Esophagus muscularis mucosa (tissue), 4 donors: ENCODE results near the gene DOCK11. TPM values are rescaled to one million over a fixed set of nuclear protein-coding genes. Genes with fewer than 3 reads are reported as not detected.

ENCODE experiments used
- DNase-seq: peaks from one replicate; pipeline ENCODE4 v3.0.0-alpha.2; 2017; ENCODE audit errors: extremely low spot score
- H3K27ac ChIP-seq, 4 donors: fragments of 200-600 bp; sonication (generic); replicated peaks in 1 of 4; 1 replicate in 3 of 4; 2 replicates in 1 of 4; pipeline ENCODE4 v1.5.1; 2016 to 2019; ENCODE audit warnings: mild to moderate bottlenecking in 1 of 4
- H3K27me3 ChIP-seq, 4 donors: fragments of 200-600 bp; sonication (generic); one replicate each; pipeline versions ENCODE4 v1.5.1 to v1.6.0; 2016 to 2019
- H3K36me3 ChIP-seq, 4 donors: fragments of 200-600 bp; sonication (generic); one replicate each; pipeline ENCODE4 v1.5.1; 2016 to 2019
- H3K4me1 ChIP-seq, 4 donors: fragments of 200-600 bp; sonication (generic); one replicate each; pipeline ENCODE4 v1.5.1; 2016 to 2019
- H3K4me3 ChIP-seq, 4 donors: fragments of 200-600 bp; sonication (generic); 1 replicate in 2 of 4; 2 replicates in 2 of 4; pipeline ENCODE4 v1.5.1; 2016 to 2019; ENCODE audit warnings: mild to moderate bottlenecking in 4 of 4, moderate library complexity in 1 of 4
- H3K9me3 ChIP-seq, 4 donors: fragments of 200-600 bp; sonication (generic); 1 replicate in 3 of 4; 2 replicates in 1 of 4; pipeline ENCODE4 v1.5.1; 2016 to 2019
- EP300 ChIP-seq: sonication (generic); formaldehyde crosslinking; IDR thresholded peaks from one replicate; pipeline ENCODE4 v1.6.1; 2017; ENCODE audit warnings: antibody characterized with exemption
- POLR2A ChIP-seq: fragments of 450-650 bp; IDR thresholded peaks from one replicate; pipeline ENCODE4 v1.6.1; 2017; ENCODE audit warnings: antibody characterized with exemption, moderate library complexity, mild to moderate bottlenecking, low read depth
- POLR2AphosphoS5 ChIP-seq, 2 donors: sonication (generic); formaldehyde crosslinking; IDR thresholded peaks; one replicate each; pipeline ENCODE4 v1.6.1; 2017; ENCODE audit warnings: antibody characterized with exemption in 2 of 2
- whole genome bisulfite sequencing: methylation state at CpG from one replicate; pipeline ENCODE4 v1.1.5; 2018; 5-methylcytosine and 5-hydroxymethylcytosine counted together
- intact Hi-C: fragments of 100-400 bp; cut with DNase I; formaldehyde crosslinking; loops from one replicate; pipeline ENCODE4 v1.15.1; 2023
- total RNA-seq, 4 donors: library from RNA; depleted of rRNA; stranded (reverse); fragments of >200 nt; gene quantifications; one replicate each; pipeline versions ENCODE4 v1.1.0 to v1.2.1, GENCODE V29; 2016
- TF ChIP-seq, protein P1 (sequence below), 3 experiments: fragments of 200-600 bp in 2 of 3; fragments of 450-650 bp in 1 of 3; sonication (generic) in 2 of 3; IDR thresholded peaks; one replicate each; pipeline ENCODE4 v1.5.1; 2017 to 2019; ENCODE audit warnings: antibody characterized with exemption in 3 of 3, mild to moderate bottlenecking in 2 of 3, moderate library complexity in 1 of 3

The DOCK11 gene
- total RNA-seq, 4 donors from 2014 or later = 62.0 to 103 (median 64.7) TPM

DNA sequence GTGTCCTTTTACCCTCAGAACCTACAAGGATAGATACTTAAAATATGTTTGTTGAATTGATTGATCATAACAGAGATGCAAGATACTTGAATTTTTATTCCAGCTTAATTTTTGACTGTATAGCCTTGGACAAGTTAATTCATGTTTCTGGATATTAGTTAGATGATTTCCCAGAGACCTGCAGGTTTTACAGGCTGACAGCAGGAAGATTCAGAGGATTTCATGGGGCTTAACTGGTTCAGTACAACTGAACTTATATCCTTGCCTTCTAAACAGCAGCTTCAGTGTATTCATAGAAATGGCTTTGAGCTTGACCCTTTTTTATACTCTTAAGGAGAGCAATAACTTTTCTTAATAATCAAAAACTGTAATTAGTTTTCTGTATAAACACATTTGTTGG lies 169.6 kb downstream of the DOCK11 start:
- intact Hi-C loops = no loop called here

DNA sequence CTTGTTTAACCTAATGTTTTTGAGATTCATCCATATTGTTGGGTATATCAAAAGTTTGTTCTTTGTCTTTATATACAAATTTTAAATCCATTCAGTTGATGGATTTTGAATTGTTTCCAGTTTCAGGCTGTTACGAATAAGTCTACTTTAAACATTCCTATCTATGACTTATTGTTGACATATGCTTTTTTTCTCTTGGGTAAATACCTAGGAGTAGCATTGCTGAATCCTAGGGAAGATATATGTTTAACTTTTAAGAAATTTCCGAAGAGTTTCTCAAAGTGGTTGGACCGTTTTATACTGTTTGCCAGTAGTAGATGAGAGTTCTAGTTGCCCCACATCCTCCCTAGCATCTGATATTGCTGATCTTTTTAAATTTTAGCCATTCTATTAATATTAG lies 170.9 kb downstream of the DOCK11 start:
- TF ChIP-seq EP300 (no peak), POLR2AphosphoS5 (IDR thresholded peaks at IDR 0.05) (no peak), POLR2A (no peak)
- TF ChIP-seq, protein P1, sequence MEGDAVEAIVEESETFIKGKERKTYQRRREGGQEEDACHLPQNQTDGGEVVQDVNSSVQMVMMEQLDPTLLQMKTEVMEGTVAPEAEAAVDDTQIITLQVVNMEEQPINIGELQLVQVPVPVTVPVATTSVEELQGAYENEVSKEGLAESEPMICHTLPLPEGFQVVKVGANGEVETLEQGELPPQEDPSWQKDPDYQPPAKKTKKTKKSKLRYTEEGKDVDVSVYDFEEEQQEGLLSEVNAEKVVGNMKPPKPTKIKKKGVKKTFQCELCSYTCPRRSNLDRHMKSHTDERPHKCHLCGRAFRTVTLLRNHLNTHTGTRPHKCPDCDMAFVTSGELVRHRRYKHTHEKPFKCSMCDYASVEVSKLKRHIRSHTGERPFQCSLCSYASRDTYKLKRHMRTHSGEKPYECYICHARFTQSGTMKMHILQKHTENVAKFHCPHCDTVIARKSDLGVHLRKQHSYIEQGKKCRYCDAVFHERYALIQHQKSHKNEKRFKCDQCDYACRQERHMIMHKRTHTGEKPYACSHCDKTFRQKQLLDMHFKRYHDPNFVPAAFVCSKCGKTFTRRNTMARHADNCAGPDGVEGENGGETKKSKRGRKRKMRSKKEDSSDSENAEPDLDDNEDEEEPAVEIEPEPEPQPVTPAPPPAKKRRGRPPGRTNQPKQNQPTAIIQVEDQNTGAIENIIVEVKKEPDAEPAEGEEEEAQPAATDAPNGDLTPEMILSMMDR (IDR thresholded peaks at IDR 0.05) = no peak
- WGBS = 75% methylated on average over 3 of the region's 3 CpGs
- no peaks in the 10 kb centered on the region for H3K4me1 ChIP-seq
- H3K4me3 ChIP-seq = no peak overlapping the region
- H3K27me3 ChIP-seq = no peaks in the 10 kb centered on the region
- no peak overlapping the region for H3K27ac ChIP-seq
- H3K36me3 ChIP-seq = peaks cover 0 to 28% (median 2%) of the 10 kb centered on the region in 4 donors
- intact Hi-C loops = no loop called here
- DNase-seq = no peak
- no peaks in the 10 kb centered on the region for H3K9me3 ChIP-seq

More for the DNA sequence above, 169.6 kb downstream of the DOCK11 start:
- H3K27ac ChIP-seq = no peak overlapping the region
- no peaks in the 10 kb centered on the region for H3K9me3 ChIP-seq
- DNase-seq = no peak
- H3K27me3 ChIP-seq = no peaks in the 10 kb centered on the region
- H3K36me3 ChIP-seq = peaks cover 0 to 28% (median 0%) of the 10 kb centered on the region in 4 donors
- no peak for TF ChIP-seq POLR2A
- no peak for TF ChIP-seq POLR2AphosphoS5 (IDR thresholded peaks at IDR 0.05)
- TF ChIP-seq, protein P1 (IDR thresholded peaks at IDR 0.05) = no peak
- no peak for TF ChIP-seq EP300
- H3K4me1 ChIP-seq = no peaks in the 10 kb centered on the region
- no peak overlapping the region for H3K4me3 ChIP-seq

DNA sequence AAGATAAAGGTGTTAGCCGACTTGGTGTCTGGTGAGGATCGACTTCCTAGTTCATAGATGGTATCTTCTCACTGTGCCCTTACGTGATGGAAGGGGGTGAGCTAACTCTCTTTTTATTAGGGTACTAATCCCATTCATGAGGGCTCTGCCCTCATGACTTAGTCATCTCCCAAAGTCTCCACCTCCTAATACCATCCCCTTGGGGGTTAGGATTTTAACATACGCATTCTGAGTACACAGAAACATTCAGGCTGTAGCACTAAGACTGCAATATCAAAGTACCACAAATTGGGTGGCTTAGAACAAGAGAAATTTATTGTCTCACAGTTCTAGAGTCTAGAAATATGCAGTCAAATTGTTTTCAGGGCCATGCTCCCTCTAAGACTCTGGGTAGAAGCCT lies 173.8 kb downstream of the DOCK11 start:
- TF ChIP-seq, protein P1 (IDR thresholded peaks at IDR 0.05) = no peak
- TF ChIP-seq POLR2A (no peak), EP300 (no peak), POLR2AphosphoS5 (IDR thresholded peaks at IDR 0.05) (no peak)

GRCh38 chrX:118675326-118675965 lies 179.8 kb downstream of the DOCK11 start:
- 89% methylated on average over 4 of the region's 4 CpGs for WGBS
- Histone ChIP-seq H3K9me3 (no peaks in the 10 kb centered on the region), H3K36me3 (peaks cover 0 to 40% (median 5%) of the 10 kb centered on the region in 4 donors), H3K27ac (no peak overlapping the region), H3K4me1 (no peaks in the 10 kb centered on the region), H3K4me3 (no peak overlapping the region), H3K27me3 (no peaks in the 10 kb centered on the region)
- no peak for TF ChIP-seq POLR2AphosphoS5 (IDR thresholded peaks at IDR 0.05)
- TF ChIP-seq, protein P1 (IDR thresholded peaks at IDR 0.05) = no peak
- TF ChIP-seq POLR2A = no peak
- TF ChIP-seq EP300 = no peak
- intact Hi-C loops = no loop called here
- no peak for DNase-seq

More for the DNA sequence above, 173.8 kb downstream of the DOCK11 start:
- intact Hi-C loops = no loop called here
- H3K27me3 ChIP-seq = no peaks in the 10 kb centered on the region
- no peak overlapping the region for H3K27ac ChIP-seq
- H3K4me3 ChIP-seq = no peak overlapping the region
- WGBS = 68% methylated on average over 4 of the region's 4 CpGs
- H3K4me1 ChIP-seq = no peaks in the 10 kb centered on the region
- no peak for DNase-seq
- peaks cover 0 to 28% (median 5%) of the 10 kb centered on the region in 4 donors for H3K36me3 ChIP-seq
- no peaks in the 10 kb centered on the region for H3K9me3 ChIP-seq

DNA sequence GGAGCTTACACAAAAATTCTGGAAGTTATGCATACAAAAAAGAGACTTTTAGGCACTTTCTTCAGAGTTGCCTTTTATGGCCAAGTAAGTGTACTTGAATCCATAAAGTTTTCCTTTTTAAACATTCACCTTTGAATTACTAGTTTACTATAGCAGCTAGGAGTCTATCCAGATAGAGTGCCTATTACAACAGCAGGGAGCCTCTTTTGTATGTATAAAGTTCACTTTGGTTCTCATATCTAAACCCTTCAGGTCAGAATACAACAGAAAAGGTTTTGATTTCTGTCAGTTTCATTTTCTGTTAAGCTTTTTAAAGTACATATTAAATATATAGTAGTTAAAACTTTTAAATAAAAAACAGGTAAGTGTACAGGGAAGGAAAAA lies 180.3 kb downstream of the DOCK11 start:
- H3K4me1 ChIP-seq = no peaks in the 10 kb centered on the region
- H3K9me3 ChIP-seq = no peaks in the 10 kb centered on the region
- H3K36me3 ChIP-seq = peaks cover 0 to 42% (median 5%) of the 10 kb centered on the region in 4 donors
- TF ChIP-seq, protein P1 (IDR thresholded peaks at IDR 0.05) = no peak
- TF ChIP-seq POLR2A = no peak
- no peak for TF ChIP-seq EP300
- no peak for TF ChIP-seq POLR2AphosphoS5 (IDR thresholded peaks at IDR 0.05)
- H3K4me3 ChIP-seq = no peak overlapping the region
- H3K27ac ChIP-seq = no peak overlapping the region
- intact Hi-C loops = no loop called here
- H3K27me3 ChIP-seq = no peaks in the 10 kb centered on the region
- no peak for DNase-seq
